Neural progenitor cell (in vitro differentiated cells): ENCODE data around the gene SYT1. TPM values are rescaled to one million over a fixed set of nuclear protein-coding genes. Genes with fewer than 3 reads are reported as not detected.

ENCODE experiments used
- DNase-seq: peaks from one replicate; pipeline ENCODE4 v3.0.0-alpha.2; 2016; ENCODE audit warnings: low spot score
- H2AFZ ChIP-seq: fragments of 200-600 bp; sonication (generic); replicated peaks from 2 replicates; pipeline ENCODE4 v1.6.1; 2016; ENCODE audit warnings: antibody characterized with exemption
- H3F3A ChIP-seq: fragments of 200-600 bp; sonication (generic); 2 replicates; pipeline ENCODE4 v1.6.1; 2016; ENCODE audit warnings: antibody characterized with exemption, low read depth
- H3K27ac ChIP-seq: fragments of 200-600 bp; sonication (generic); 2 replicates; pipeline ENCODE4 v1.5.1; 2016; ENCODE audit warnings: mild to moderate bottlenecking
- H3K27me3 ChIP-seq: fragments of 200-600 bp; sonication (generic); 2 replicates; pipeline ENCODE4 v1.6.1; 2016; ENCODE audit warnings: mild to moderate bottlenecking, moderate library complexity
- H3K36me3 ChIP-seq: fragments of 200-600 bp; sonication (generic); 2 replicates; pipeline ENCODE4 v1.5.1; 2016
- H3K4me1 ChIP-seq: fragments of 200-600 bp; sonication (generic); 2 replicates; pipeline ENCODE4 v1.6.1; 2016; ENCODE audit warnings: mixed run types
- H3K4me2 ChIP-seq: fragments of 200-600 bp; sonication (generic); 2 replicates; pipeline ENCODE4 v1.6.1; 2016
- H3K4me3 ChIP-seq: fragments of 200-600 bp; sonication (generic); 2 replicates; pipeline ENCODE4 v1.5.1; 2016
- H3K79me2 ChIP-seq: fragments of 200-600 bp; sonication (generic); 2 replicates; pipeline ENCODE4 v1.6.1; 2016; ENCODE audit warnings: low read depth
- H3K9ac ChIP-seq: fragments of 200-600 bp; sonication (generic); 2 replicates; pipeline ENCODE4 v1.6.1; 2016
- H3K9me3 ChIP-seq: fragments of 200-600 bp; sonication (generic); 2 replicates; pipeline ENCODE4 v1.5.1; 2016; ENCODE audit warnings: low read depth
- H4K20me1 ChIP-seq: fragments of 200-600 bp; sonication (generic); 2 replicates; pipeline ENCODE4 v1.6.1; 2016; ENCODE audit warnings: low read depth
- H3K27ac Mint-ChIP-seq: 3 replicates; pipeline ENCODE4 v1.8.0; 2021; ENCODE audit warnings: mixed read lengths
- H3K27me3 Mint-ChIP-seq: 2 replicates; pipeline ENCODE4 v1.8.0; 2022; ENCODE audit warnings: low read depth, mild to moderate bottlenecking, inconsistent platforms, moderate library complexity, mixed read lengths; ENCODE audit not compliant: insufficient read depth
- H3K36me3 Mint-ChIP-seq: 3 replicates; pipeline ENCODE4 v1.8.0; 2021; ENCODE audit warnings: mixed read lengths
- H3K4me1 Mint-ChIP-seq: 3 replicates; pipeline ENCODE4 v1.8.0; 2021; ENCODE audit warnings: mixed read lengths
- H3K4me3 Mint-ChIP-seq: 3 replicates; pipeline ENCODE4 v1.8.0; 2021; ENCODE audit warnings: mild to moderate bottlenecking, moderate library complexity, mixed read lengths
- H3K9me3 Mint-ChIP-seq: 3 replicates; pipeline ENCODE4 v1.8.0; 2020; ENCODE audit warnings: mixed read lengths
- EZH2 ChIP-seq: fragments of 200-600 bp; sonication (generic); IDR thresholded peaks from 2 replicates; pipeline ENCODE4 v1.6.1; 2017; ENCODE audit warnings: antibody characterized with exemption, mild to moderate bottlenecking, moderate library complexity
- EZH2phosphoT487 ChIP-seq: fragments of 200-600 bp; sonication (generic); IDR thresholded peaks from 2 replicates; pipeline ENCODE4 v1.6.1; 2017; ENCODE audit warnings: antibody characterized with exemption
- total RNA-seq: library from RNA; depleted of rRNA; stranded (reverse); fragments of >200 nt; gene quantifications from 2 replicates; pipeline ENCODE4 v1.2.3, GENCODE V29; 2015; ENCODE audit warnings: low replicate concordance
- TF ChIP-seq, protein P1 (sequence below): fragments of 200-600 bp; sonication (generic); IDR thresholded peaks from 2 replicates; pipeline ENCODE4 v1.5.1; 2017; ENCODE audit warnings: antibody characterized with exemption, mild to moderate bottlenecking

SYT1 gene
- total RNA-seq, 1 donor from 2014 or later: 36.9 TPM

DNA sequence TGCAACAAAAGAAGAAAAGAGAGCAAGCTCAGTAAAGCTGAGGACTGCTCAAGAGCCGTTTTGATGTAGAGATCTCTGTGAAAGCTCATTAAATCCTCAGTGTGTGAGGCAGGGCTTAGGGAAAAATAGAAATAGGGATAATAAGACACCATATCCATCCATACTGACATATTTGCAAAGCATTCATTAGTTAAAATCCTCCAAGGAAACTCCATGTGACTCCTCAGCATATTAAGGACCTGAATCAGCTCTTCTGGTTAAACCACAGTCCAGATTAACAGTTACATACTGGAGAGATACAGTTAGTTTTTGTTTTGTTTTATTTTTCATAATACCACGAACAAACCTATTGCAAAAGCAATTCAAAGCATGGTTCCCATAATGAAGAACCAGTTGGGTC lies 538.0 kb downstream of the SYT1 start:
- Mint-ChIP-seq H3K9me3 (no peaks in the 10 kb centered on the region), H3K36me3 (no peaks in the 10 kb centered on the region), H3K27me3 (no peaks in the 10 kb centered on the region), H3K4me1 (peaks cover 5% of the 10 kb centered on the region), H3K4me3 (no peak overlapping the region), H3K27ac (no peak overlapping the region)
- peak overlapping the region; percentile 57 for H3K27ac ChIP-seq
- H3K79me2 ChIP-seq: no peaks in the 10 kb centered on the region
- no peak overlapping the region for H3K4me3 ChIP-seq
- no peaks in the 10 kb centered on the region for H4K20me1 ChIP-seq
- no peak overlapping the region for H2AFZ ChIP-seq
- peak overlapping the region; percentile 30 for H3K4me2 ChIP-seq
- no peaks in the 10 kb centered on the region for H3K27me3 ChIP-seq
- no peak overlapping the region for H3K9ac ChIP-seq
- no peaks in the 10 kb centered on the region for H3K9me3 ChIP-seq
- TF ChIP-seq EZH2phosphoT487 (no peak), EZH2 (no peak)
- TF ChIP-seq, protein P1, sequence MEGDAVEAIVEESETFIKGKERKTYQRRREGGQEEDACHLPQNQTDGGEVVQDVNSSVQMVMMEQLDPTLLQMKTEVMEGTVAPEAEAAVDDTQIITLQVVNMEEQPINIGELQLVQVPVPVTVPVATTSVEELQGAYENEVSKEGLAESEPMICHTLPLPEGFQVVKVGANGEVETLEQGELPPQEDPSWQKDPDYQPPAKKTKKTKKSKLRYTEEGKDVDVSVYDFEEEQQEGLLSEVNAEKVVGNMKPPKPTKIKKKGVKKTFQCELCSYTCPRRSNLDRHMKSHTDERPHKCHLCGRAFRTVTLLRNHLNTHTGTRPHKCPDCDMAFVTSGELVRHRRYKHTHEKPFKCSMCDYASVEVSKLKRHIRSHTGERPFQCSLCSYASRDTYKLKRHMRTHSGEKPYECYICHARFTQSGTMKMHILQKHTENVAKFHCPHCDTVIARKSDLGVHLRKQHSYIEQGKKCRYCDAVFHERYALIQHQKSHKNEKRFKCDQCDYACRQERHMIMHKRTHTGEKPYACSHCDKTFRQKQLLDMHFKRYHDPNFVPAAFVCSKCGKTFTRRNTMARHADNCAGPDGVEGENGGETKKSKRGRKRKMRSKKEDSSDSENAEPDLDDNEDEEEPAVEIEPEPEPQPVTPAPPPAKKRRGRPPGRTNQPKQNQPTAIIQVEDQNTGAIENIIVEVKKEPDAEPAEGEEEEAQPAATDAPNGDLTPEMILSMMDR: no peak
- H3K36me3 ChIP-seq: no peaks in the 10 kb centered on the region
- H3F3A ChIP-seq: peaks cover 12% of the 10 kb centered on the region
- DNase-seq: no peak
- peaks cover 21% of the 10 kb centered on the region for H3K4me1 ChIP-seq

DNA sequence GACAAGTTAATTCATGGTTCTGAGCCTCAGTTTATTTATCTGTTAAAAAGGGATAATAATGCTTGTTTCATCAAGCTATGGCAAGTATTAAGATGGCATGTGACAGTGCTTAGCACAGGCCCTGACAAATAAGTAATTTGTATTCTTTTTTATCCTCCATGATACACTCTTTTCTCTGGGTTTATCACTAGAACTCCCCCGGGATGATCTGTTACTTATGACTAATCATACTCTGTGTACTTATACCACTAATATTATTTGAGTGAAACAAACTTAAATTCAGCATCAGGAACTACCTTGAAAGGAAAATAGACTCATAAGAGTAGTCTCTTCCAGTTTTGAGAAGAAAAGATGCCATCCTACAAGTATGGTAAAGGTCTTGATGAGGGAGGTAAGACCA lies 542.4 kb downstream of the SYT1 start:
- no peaks in the 10 kb centered on the region for H3K27me3 Mint-ChIP-seq
- no peaks in the 10 kb centered on the region for H3K27me3 ChIP-seq
- no peaks in the 10 kb centered on the region for H3K9me3 Mint-ChIP-seq
- no peak overlapping the region for H3K9ac ChIP-seq
- no peak overlapping the region for H2AFZ ChIP-seq
- no peaks in the 10 kb centered on the region for H3K36me3 Mint-ChIP-seq
- H3K4me3 ChIP-seq: no peak overlapping the region
- H3K4me3 Mint-ChIP-seq: no peak overlapping the region
- H3K4me1 ChIP-seq: peaks cover 16% of the 10 kb centered on the region
- no peaks in the 10 kb centered on the region for H3K79me2 ChIP-seq
- H3K27ac ChIP-seq: no peak overlapping the region
- H3F3A ChIP-seq: peaks cover 4% of the 10 kb centered on the region
- H3K36me3 ChIP-seq: no peaks in the 10 kb centered on the region
- no peak for DNase-seq
- H3K4me2 ChIP-seq: no peak overlapping the region
- no peaks in the 10 kb centered on the region for H3K9me3 ChIP-seq
- H3K27ac Mint-ChIP-seq: no peak overlapping the region
- TF ChIP-seq, protein P1: no peak
- TF ChIP-seq EZH2: no peak
- no peak for TF ChIP-seq EZH2phosphoT487
- H4K20me1 ChIP-seq: no peaks in the 10 kb centered on the region
- peaks cover 22% of the 10 kb centered on the region for H3K4me1 Mint-ChIP-seq

DNA sequence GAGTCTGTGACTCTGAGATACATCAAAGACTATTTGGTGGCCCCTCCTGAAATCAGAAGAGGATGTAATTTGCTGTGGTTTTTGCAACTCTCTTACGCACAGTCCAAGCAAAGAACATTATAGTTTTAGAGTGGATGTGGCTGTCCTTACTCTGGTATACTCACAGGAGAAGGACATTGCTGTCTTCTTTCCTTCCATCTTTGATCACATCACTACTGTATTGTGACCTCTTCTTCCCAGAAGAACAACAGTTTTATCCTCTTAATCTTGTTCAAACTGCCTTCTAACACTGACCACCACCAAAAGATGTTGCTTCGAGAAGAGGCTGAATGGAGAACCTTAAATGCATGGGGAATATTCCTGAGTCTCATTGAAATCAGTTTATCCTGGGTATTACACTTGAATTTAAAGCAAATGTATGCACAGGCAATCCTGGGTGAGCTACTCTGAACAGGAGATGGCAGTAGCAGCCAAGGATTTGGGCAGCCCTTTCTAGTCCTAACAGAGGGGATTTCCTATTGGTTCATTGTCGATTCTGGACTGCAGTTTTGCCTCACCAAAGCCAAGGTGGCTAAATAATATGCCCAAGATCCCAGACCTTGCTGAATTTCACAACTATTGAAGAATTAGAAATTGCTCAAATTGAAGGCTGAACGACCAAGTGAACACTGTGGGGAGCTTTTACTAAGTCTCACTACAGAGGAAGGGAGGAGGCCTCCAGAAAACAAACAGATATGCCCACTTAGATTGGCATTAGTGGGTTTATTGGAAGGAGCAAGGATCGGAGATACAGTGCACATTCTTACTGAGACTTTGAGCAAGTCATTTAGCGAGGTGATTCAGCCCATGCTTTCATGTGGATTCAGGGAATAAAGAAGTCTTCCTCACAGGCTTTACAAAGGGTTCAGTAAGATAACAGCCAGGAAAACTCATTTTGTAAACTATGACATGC lies 543.4 kb downstream of the SYT1 start:
- H3K27ac ChIP-seq: no peak overlapping the region

More for the DNA sequence above, 543.4 kb downstream of the SYT1 start:
- H3K9ac ChIP-seq: no peak overlapping the region
- Mint-ChIP-seq H3K27me3 (no peaks in the 10 kb centered on the region), H3K4me3 (no peak overlapping the region), H3K4me1 (peaks cover 18% of the 10 kb centered on the region), H3K9me3 (no peaks in the 10 kb centered on the region), H3K36me3 (no peaks in the 10 kb centered on the region), H3K27ac (peak overlapping the region; percentile 16)
- H3K36me3 ChIP-seq: no peaks in the 10 kb centered on the region
- H4K20me1 ChIP-seq: no peaks in the 10 kb centered on the region
- peaks cover 6% of the 10 kb centered on the region for H3K4me1 ChIP-seq
- H3K9me3 ChIP-seq: no peaks in the 10 kb centered on the region
- no peaks in the 10 kb centered on the region for H3K27me3 ChIP-seq
- no peaks in the 10 kb centered on the region for H3K79me2 ChIP-seq
- H3K4me2 ChIP-seq: no peak overlapping the region
- peak; percentile 72 for DNase-seq
- H2AFZ ChIP-seq: no peak overlapping the region
- TF ChIP-seq, protein P1: peak; percentile 74
- no peak for TF ChIP-seq EZH2
- H3F3A ChIP-seq: no peaks in the 10 kb centered on the region
- no peak overlapping the region for H3K4me3 ChIP-seq
